GM03348 (cell line): ENCODE data around the gene P3H3.

Experiments
- DNase-seq: peaks from one replicate; pipeline ENCODE4 v3.0.0; 2012; ENCODE audit warnings: low spot score

P3H3 gene, protein sequence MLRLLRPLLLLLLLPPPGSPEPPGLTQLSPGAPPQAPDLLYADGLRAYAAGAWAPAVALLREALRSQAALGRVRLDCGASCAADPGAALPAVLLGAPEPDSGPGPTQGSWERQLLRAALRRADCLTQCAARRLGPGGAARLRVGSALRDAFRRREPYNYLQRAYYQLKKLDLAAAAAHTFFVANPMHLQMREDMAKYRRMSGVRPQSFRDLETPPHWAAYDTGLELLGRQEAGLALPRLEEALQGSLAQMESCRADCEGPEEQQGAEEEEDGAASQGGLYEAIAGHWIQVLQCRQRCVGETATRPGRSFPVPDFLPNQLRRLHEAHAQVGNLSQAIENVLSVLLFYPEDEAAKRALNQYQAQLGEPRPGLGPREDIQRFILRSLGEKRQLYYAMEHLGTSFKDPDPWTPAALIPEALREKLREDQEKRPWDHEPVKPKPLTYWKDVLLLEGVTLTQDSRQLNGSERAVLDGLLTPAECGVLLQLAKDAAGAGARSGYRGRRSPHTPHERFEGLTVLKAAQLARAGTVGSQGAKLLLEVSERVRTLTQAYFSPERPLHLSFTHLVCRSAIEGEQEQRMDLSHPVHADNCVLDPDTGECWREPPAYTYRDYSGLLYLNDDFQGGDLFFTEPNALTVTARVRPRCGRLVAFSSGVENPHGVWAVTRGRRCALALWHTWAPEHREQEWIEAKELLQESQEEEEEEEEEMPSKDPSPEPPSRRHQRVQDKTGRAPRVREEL

DNA sequence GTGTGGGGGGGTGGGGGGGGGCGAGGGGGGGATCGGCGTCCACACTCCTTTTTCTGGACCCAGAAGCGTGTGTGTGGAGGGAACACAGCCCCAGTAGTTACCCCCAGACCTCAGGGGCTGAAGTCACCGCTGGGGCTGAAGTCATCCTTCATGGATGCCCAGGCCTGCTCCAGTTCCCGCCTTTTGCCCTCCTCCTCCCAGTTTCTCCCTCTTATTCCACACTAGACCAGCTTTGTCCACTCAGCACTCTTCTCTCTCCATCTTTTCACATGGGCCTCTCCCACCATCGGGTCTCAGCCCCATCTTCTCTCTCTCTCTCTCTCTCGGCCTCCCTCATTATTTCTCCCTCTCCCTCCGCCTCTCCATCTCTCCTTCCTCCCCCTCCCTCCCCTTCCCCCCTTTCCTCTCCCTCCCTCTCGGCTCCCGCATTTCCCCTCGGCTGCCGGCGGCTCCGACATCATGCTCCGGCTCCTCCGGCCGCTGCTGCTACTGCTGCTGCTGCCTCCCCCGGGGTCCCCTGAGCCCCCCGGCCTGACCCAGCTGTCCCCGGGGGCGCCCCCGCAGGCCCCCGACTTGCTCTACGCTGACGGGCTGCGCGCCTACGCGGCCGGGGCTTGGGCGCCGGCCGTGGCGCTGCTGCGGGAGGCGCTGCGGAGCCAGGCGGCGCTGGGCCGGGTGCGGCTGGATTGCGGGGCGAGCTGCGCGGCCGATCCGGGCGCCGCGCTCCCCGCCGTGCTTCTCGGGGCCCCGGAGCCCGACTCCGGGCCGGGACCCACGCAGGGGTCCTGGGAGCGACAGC is at the start of gene P3H3:
Gene P3H3, plus strand, starts transcription at position 426 of the 799 bp plus-strand sequence. Its CDS starts 34 bp downstream, at position 460.
- peak; percentile 71 for DNase-seq

DNA sequence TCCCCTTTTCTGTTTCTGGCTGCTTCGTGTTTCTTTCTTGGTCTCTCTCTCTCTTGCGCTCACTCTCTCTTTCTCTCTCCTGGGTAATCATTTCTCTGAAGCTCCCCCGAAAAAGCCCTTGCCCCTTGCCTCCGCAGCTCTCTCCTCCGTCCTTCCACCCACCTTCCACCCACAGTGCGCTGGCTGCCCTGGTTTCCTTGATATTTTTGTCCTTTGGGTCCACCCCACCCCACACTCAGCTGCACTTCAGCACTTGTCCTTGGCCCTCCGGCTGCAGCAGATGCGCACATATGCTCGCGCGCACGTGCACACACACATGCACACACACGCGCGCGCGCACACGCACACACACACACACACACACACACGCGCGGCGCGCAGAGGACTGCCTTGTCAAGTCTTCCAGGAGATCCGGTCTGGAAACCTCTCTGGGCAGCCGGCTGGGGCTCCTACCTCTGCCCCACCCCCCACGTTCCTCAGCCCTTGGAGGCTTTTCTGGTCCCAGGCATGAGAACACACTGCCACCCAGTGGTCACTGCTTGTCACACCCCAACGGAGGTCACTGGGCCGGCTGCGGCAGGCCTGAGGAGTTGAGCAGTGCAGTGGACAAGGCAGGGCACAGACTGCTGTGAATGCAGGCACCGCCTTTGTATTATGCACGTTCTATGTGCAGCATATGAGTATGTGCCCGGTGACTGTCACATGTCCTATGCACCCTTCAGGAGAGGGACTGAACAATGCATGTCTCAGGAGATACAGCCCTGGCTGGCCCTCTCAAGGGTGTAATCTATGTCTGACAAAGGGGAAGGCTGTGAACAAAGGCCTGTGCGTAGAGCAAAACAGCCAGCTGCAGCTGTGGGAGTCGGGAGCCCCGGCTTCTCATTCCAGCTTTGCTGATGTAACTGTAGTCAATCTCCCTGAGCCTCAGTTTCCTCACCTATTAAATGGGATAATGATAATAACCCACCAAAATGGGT is 49.3 kb upstream of the P3H3 start:
- DNase-seq = peak; percentile 94

DNA sequence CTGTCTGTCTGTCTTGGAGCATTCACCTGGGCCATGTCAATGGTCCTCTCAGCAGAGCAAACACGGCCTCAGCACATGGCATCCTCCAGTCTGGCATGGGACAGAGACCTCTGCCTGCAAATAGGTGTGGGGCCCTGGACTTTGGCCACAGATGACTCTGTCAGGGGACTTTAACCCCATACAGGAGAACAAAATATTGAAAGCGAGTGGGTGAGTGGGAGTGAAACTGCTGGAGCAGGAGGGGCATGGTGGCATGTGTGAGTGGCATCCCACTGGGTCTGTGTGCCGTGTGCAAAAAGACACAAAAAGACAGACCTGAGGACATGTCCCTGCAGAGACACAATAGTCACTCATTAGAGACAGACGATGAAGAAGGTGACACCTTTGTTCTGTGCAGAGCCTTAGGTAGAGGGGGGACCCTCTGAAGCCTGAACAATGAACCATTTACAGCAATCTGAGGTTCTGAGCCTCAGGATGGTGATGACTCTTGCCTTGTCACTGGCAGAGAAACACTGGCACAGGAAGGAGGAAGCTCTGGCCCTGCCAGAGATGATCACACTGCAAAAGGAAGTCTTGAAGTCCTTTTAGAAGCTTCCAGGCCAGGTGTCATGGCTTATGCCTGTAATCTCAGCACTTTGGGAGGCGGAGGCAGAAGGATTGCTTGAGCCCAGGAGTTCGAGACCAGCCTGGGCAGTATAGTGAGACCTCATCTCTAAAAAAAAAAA is 48.3 kb upstream of the P3H3 start:
- DNase-seq = no peak

DNA sequence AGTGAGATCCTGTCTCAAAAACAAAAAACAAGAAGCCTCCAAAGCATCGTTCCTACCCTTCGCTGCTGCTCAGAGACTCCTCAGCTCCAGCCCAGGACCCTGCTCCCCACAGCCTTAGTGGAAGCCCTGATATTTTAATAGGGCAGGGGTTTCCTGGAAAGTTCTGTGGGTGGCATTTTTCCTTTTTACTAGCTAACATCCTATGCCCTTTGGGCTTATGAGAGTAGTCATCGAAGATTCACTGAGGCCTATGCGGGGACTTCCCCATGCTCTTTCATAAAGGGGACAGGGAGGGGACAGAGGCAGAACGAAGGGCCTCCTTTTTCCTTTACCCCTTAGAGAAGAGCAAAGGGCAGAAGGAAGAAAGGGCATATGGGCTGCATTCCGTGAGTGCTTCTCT is 47.6 kb upstream of the P3H3 start:
- no peak for DNase-seq

DNA sequence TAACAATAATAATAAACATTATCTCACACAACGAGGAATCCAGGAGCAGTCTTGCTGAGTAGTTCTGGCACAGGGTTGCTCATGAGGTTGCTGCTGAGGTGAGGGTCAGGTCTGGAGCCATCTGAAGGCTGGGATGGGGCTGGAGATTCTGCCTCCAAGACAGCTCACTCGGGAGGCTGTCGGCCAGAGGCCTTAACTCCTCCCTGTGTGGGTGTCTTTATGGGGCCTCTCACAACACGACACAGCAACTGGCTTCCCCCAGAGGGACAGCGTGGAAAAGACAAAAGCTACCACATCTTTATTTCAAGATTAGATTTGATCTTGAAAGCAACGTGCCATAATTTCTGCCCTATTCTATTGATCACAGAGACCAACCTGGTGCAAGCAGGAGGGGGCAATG is 46.1 kb upstream of the P3H3 start:
- DNase-seq = no peak

- no peak for DNase-seq
Measured at GRCh38 chr12:6782850-6783566, 45.2 kb upstream of the P3H3 start.

GRCh38 chr12:6783828-6784227 is 44.4 kb upstream of the P3H3 start:
- no peak for DNase-seq

DNA sequence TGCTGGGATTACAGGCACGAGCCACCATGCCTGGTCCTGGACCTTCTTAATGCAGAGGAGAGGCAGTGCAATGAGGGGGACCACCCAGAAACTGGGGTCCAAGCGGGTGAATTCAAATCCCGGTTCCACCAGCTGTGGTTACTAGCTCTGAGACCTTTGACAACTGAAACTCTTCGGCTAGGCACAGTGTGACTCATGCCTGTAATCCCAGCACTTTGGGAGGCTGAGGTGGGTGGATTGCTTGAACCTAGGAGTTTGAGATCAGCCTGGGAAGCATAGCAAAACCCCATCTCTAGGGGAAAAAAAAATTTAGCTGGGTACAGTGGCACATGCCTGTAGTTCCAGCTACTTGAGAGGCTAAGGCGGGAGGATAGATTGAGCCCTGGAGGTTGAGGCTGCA is 43.9 kb upstream of the P3H3 start:
- DNase-seq = no peak

GRCh38 chr12:6784761-6785160 is 43.4 kb upstream of the P3H3 start:
- no peak for DNase-seq

DNA sequence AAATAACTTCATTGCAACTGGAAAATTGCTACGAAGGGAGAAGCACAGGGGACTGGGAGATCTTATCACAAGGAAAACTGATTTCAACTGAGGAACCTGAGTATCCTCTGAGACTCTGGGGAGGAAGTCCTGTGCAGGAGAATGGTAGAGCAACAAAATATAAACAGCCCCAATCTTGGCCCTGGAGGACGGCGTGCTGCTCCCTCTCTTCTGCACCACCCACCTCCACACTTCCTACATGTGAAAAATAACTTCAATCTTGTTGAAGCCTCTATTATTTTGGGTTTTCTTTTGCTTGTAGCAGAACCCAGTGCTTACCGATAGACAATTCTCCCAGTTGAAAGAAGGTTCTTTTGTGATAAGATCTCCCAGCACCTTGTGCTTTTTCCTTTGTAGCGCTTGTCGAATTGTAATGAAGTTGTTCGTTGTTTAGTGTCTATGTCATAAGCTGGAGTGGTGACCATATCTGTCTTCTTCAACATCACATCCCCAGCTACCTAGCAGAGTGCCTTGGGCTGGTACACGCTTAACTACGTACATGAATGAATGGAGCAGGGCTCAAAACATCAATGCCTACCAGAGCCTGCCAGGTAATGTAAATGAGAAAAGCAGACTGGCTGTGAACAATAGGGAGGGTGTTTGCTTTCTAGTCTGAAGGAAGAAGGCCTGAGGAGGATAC is 41.7 kb upstream of the P3H3 start:
- DNase-seq = no peak

GRCh38 chr12:6787309-6787708 is 40.9 kb upstream of the P3H3 start:
- no peak for DNase-seq

DNA sequence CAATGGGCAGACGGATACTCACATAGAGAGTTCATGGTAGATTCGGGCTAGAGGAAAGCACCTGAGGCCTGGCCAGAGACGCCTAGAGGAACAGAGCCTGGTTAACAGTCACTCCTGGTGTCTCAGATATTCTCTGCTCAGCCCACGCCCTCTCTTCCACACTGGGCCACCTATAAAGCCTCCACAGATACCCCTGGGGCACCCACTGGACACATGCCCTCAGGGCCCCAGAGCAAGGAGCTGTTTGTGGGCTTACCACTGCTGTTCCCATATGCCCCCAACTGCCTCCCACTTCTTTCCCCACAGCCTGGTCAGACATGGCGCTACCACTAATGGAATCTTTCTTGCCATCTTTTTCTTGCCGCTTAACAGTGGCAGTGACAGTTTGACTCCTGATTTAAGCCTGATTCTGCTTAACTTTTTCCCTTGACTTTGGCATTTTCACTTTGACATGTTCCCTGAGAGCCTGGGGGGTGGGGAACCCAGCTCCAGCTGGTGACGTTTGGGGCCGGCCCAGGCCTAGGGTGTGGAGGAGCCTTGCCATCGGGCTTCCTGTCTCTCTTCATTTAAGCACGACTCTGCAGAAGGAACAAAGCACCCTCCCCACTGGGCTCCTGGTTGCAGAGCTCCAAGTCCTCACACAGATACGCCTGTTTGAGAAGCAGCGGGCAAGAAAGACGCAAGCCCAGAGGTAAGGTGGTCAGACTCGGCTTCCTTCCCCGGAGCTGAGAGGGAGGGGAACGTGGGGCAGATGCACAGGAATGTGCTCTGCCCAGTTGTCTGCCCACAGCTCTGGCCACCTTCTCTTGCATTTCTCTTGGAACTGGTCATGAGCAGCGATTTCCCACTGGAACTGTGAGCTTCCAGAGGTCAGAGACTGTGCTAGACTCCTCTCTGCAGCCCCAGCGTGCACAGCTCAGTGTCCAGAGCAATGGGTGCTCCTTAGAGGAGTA is 39.0 kb upstream of the P3H3 start, which contains the start of gene CD4:
Gene CD4, plus strand, starts transcription at position 557 of the 953 bp plus-strand sequence. CDS start 10,611 bp downstream, outside the sequence.
- DNase-seq = no peak

DNA sequence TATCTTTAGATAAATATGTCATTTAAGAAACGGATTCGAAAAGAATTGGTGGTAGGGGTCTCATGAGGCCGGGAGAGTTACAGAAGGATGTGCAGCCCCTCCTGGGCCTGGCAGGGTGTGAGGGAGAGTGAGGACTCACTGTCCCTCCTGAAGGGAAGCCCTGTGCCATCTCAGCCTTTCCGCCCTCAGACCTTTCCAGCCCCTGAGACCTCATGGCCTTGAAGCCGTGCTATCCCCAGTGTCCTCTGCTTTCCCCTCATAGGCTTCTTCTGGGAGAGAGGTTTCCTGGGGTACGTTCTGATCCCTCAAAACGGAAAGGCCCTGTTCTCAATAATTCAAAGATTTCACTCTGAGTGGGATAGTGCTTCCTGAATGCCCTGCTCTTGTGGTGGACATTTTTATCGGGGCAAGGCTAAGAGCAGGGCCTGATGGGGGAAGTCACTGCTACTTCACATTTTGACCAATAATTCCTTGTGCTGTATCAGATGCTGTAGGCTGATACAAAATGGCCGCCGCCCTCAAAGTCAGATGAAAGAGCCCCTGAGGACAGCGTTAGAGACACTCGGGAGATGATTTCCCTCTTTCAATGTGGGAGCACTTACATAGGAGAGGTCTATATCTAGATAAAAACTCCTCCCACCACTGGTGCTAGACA is 37.6 kb upstream of the P3H3 start:
- DNase-seq = no peak

DNA sequence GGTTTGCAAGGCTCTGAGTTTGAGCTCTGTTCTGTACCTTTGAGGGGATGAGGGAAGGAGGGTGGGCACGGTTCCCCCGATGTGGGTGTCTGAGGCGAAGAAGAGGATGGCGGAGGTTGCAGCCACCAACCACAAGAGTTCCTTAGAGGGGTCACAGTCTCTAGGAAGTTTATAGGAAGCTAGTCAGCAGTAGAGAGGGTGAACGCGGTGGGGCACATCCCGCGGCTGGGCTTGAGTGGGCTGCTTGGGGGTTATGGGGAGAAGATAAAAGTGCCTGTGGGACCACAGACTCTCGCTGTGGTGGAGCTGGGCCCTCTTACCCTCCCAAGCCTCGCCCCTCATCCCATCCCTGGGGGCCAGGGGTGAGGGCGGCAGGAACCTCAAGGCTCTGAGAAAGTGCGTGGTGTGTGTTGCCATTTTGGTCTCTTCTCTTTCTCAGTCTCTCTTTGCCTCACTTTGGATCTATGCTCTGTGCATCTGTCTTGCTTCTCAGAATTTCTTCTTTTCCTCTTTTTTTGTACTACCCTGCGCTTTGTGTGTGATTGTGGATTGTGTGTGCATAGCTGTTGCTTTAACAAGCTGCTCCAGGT is 36.2 kb upstream of the P3H3 start:
- DNase-seq = no peak

DNA sequence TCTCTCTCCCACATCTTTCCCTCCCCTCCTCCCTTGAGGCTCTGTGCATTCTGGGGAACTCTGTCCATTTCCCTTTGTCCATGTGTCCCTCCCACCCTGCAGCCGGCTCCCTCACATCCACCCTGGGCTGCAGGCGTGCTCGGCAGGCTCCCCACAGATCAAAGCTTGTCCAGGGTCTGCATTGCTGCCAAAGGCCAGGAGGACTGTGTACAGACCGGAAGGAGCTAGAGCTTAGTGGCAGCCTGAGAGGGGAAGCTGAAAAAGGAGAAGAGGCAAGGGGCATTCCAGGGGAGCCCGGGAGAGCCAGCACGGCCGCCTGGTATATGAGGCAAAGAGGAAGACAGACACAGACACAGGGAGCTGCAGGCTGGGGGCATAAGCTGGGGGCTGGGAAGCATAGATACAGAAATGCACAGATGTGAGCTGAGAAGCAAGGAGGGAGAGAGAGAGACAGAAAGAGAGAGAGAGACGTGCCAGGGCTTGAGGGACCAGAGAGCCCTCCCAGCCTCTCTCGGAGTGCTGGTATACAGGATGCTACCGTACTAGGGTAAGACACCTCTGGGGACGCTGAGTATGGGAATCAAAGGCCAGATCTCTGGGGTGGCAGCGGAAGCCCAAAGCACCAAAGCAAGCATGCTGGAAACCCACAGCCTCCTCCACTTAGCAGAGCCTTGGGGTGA is 35.5 kb upstream of the P3H3 start:
- DNase-seq = no peak

- no peak for DNase-seq
Measured at GRCh38 chr12:6795088-6795487, 33.1 kb upstream of the P3H3 start.

GRCh38 chr12:6796576-6796975 is 31.6 kb upstream of the P3H3 start:
- DNase-seq = no peak
